ENCODE data around the gene TNKS2. TPM values are rescaled to one million over a fixed set of nuclear protein-coding genes. Genes with fewer than 3 reads are reported as not detected.
"Not testable (repeated sequence)": the region's sequence is repeated elsewhere in the genome, so short reads cannot be mapped to it uniquely, and the experiment has no call there.

TNKS2 gene
- total RNA-seq, 4 donors from 2014 or later: 40.5 to 70.0 (median 57.4) TPM

DNA sequence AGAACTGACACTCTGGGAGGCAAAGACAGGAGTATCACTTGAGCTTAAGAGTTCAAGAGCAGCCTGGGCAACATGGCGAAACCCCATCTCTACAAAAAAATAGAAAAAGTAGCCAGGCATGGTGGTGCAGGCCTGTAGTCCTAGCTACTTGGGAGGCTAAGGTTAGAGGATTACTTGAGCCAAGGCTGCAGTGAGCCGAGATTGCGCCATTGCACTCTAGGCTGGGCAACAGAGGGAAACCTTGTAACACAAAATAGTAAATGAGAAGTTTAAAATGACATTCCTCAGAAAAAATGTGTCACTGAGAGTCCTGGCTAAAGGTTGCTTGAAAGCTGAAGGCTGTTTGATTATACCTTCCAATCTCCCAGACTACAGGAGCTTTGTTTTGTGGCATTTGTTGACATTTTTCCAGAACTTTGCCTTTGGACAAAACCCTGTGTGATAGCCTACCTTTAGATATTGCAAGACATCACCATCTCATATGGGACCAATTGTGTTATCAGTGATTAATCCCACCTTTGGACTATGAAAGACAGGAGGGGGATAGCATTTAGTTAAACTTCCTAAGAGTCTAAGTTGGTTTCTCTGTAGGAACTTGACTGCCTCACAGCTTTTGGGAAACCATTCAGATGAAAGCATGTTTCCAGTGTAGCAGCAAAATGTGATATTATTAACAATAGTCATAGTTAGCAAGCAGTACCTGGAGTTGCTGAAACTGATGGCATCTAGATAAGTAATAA, 5.3 kb downstream of the TNKS2 start:
- DNase-seq (ENCODE audit: low spot score in 2 of 2): no peak
- 90 to 100% methylated on average over 3 of the region's 3 CpGs for WGBS, 2 donors
- intact Hi-C loops (cut with DNase I; ENCODE audit: low total_unique reads): no loop called here
- H3K4me3 ChIP-seq (ENCODE audit: low read depth, poor library complexity, severe bottlenecking): no peak overlapping the region
- TF ChIP-seq, protein P1, sequence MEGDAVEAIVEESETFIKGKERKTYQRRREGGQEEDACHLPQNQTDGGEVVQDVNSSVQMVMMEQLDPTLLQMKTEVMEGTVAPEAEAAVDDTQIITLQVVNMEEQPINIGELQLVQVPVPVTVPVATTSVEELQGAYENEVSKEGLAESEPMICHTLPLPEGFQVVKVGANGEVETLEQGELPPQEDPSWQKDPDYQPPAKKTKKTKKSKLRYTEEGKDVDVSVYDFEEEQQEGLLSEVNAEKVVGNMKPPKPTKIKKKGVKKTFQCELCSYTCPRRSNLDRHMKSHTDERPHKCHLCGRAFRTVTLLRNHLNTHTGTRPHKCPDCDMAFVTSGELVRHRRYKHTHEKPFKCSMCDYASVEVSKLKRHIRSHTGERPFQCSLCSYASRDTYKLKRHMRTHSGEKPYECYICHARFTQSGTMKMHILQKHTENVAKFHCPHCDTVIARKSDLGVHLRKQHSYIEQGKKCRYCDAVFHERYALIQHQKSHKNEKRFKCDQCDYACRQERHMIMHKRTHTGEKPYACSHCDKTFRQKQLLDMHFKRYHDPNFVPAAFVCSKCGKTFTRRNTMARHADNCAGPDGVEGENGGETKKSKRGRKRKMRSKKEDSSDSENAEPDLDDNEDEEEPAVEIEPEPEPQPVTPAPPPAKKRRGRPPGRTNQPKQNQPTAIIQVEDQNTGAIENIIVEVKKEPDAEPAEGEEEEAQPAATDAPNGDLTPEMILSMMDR (IDR thresholded peaks at IDR 0.05): no peak
- TF ChIP-seq POLR2A (IDR thresholded peaks at IDR 0.05): no peak

DNA sequence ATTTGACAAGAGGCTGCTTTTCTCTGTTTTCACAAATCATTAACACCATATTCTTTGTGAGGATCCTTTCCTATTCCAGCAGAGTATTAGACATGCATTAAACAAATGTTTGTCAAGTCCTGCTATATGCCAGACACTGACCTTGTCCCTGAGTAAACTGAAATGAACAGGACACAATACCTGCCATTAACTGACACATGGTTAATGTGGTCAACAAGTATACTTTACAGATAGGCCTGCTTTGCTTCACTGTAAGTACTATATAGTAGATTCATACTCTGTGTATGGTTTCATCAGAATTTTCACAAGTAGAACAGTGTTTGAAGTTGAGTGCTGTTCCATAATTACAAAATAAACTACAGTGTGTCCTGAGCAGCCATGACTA, 5.9 kb downstream of the TNKS2 start:
- intact Hi-C loops (cut with DNase I; ENCODE audit: low total_unique reads): no loop called here
- TF ChIP-seq POLR2A (IDR thresholded peaks at IDR 0.05): no peak
- no peak overlapping the region for H3K4me3 ChIP-seq (ENCODE audit: low read depth, poor library complexity, severe bottlenecking)
- no peak for DNase-seq (ENCODE audit: low spot score in 2 of 2)

DNA sequence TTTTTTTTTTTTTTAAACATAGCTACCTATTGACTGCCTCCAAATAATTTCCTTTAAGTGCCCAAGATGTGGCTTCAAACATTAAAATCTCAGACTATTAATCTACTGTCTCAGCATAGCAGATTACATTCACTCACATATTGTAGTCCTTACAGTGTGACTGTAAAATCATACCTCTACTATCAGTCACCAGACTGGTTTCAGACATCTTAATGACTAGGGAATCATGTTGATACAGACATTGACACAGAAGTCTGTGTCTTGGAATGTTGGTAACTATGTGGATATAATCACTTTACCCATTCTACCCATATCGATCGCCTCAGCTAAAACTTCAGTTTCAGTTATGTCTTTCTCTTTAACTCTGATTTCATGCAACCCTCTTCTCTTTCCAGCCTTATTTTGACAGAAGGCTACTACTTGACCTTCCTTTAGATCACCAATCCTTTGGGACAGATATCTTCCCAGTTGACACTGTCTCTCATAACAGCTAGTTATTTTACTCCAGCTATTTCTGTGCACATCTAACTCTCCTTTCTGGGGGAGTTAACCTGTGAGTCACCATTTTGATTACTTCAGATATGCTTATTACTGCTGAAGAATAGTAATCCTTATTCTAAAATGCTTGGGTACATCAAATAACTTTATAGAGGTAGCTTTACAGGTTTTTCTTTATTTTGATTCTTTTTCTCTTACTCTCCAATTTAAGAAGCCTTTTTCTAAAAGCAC, 7.0 kb downstream of the TNKS2 start:
- DNase-seq (ENCODE audit: low spot score in 2 of 2): no peak
- no peak overlapping the region for H3K4me3 ChIP-seq (ENCODE audit: low read depth, poor library complexity, severe bottlenecking)
- intact Hi-C loops (cut with DNase I; ENCODE audit: low total_unique reads): no loop called here
- TF ChIP-seq POLR2A (IDR thresholded peaks at IDR 0.05): no peak
- TF ChIP-seq, protein P1 (IDR thresholded peaks at IDR 0.05): no peak
- 91 to 96% methylated on average over 2 of the region's 2 CpGs for WGBS, 2 donors

DNA sequence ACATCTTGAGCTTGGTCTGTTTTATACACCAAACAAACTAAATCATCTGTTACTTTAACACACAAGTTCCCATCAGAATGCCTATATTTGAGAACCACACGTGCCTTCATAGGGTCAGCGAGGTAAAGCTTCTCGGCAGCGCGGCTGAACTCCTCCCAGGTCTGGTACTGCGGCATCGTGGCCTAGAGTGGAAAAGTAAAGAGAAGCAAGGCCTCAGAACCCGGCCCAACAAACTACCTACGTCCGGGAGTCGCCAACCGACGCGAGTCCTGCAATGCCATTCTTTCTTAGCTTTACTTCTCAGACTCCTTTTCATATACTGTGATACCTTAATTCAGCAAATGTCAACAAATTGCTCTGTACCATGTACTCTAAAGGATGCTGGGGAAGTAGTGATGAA, 9.0 kb downstream of the TNKS2 start:
- H3K4me3 ChIP-seq (ENCODE audit: low read depth, poor library complexity, severe bottlenecking); intact Hi-C loops (cut with DNase I; ENCODE audit: low total_unique reads); DNase-seq (ENCODE audit: low spot score in 2 of 2): not testable (repeated sequence)
- WGBS, 2 donors: 96% methylated on average over 14 of the region's 14 CpGs

DNA sequence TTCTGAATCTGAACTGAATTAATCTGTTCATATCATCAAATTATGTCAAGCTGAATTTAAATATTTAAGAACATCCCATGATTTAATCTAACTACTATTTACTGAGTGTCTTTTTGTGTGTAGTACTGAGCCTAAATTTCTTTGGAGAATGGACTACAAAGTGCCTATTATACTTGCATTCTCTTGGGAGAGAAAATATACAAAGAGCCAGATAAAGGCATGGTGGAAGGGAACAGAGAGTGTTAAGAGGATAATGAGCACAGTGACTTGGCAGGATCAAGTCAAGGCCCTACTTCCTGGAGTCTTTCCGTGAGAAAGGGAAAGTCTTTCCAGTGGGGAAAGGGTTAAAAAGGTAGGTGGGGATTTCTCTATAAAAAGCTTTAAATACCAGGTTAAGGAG, 15.0 kb downstream of the TNKS2 start:
- TF ChIP-seq, protein P1 (IDR thresholded peaks at IDR 0.05): no peak
- TF ChIP-seq POLR2A (IDR thresholded peaks at IDR 0.05): no peak
- intact Hi-C loops (cut with DNase I; ENCODE audit: low total_unique reads): no loop called here
- WGBS, 2 donors: 78 to 81% methylated on average over 1 of the region's 1 CpG
- no peak for DNase-seq (ENCODE audit: low spot score in 2 of 2)
- H3K4me3 ChIP-seq (ENCODE audit: low read depth, poor library complexity, severe bottlenecking): no peak overlapping the region

DNA sequence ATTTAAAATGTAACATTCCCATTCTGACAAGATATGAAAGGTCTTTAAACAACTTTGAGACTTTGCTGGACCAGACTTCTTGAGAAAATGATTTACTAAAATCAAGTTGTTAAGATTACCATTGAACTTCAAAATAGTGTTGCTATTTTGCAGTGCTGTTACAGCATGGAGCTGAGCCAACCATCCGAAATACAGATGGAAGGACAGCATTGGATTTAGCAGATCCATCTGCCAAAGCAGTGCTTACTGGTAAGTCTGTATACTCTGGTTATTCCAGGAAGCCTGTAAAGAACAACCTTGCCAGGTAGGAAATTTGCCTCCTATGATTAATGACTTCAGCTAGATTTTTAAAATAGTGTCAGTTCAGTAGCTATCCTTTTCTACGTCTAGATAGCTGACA, 18.8 kb downstream of the TNKS2 start:
- TF ChIP-seq, protein P1 (IDR thresholded peaks at IDR 0.05): no peak
- no peak for TF ChIP-seq POLR2A (IDR thresholded peaks at IDR 0.05)
- WGBS, 2 donors: 70 to 82% methylated on average over 2 of the region's 2 CpGs
- no peak overlapping the region for H3K4me3 ChIP-seq (ENCODE audit: low read depth, poor library complexity, severe bottlenecking)
- intact Hi-C loops (cut with DNase I; ENCODE audit: low total_unique reads): no loop called here
- DNase-seq (ENCODE audit: low spot score in 2 of 2): no peak
